ENCODE measurements around the gene HS3ST6. TPM values are rescaled to one million over a fixed set of nuclear protein-coding genes. Genes with fewer than 3 reads are reported as not detected.

Gene HS3ST6
- total and polyA plus RNA-seq, 12 donors: 0.03 TPM; not detected in 11

DNA sequence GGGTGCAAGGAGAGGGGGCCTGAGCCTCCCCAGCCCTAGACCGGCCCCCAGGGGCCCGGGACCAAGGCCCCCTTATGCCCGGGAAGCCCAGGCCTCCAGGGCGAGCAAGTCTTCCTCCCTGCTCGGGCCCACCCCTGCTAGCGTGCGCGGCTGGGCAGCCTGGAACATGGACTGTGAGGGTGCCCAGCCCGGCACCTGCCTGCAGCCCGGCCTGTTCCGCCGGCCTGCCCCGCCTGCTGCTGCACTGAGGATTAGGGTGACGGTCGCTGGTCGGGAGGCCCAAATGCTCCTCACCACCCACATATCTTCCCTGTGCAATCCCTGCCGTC is 6.0 kb downstream of the HS3ST6 start:
- Histone ChIP-seq H3K4me3 (no peak overlapping the region), H3K4me1 (no peaks in the 10 kb centered on the region), H3K27me3 (peaks cover 0 to 88% (median 71%) of the 10 kb centered on the region in 7 donors), H3K9me3 (no peaks in the 10 kb centered on the region), H3K27ac (no peak overlapping the region), H3K36me3 (no peaks in the 10 kb centered on the region)
- 83 to 84% methylated on average over 16 to 17 of the region's 17 CpGs for WGBS, 2 donors
- no peak for DNase-seq
- ATAC-seq: no peak
- TF ChIP-seq, protein P1, sequence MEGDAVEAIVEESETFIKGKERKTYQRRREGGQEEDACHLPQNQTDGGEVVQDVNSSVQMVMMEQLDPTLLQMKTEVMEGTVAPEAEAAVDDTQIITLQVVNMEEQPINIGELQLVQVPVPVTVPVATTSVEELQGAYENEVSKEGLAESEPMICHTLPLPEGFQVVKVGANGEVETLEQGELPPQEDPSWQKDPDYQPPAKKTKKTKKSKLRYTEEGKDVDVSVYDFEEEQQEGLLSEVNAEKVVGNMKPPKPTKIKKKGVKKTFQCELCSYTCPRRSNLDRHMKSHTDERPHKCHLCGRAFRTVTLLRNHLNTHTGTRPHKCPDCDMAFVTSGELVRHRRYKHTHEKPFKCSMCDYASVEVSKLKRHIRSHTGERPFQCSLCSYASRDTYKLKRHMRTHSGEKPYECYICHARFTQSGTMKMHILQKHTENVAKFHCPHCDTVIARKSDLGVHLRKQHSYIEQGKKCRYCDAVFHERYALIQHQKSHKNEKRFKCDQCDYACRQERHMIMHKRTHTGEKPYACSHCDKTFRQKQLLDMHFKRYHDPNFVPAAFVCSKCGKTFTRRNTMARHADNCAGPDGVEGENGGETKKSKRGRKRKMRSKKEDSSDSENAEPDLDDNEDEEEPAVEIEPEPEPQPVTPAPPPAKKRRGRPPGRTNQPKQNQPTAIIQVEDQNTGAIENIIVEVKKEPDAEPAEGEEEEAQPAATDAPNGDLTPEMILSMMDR (IDR thresholded peaks at IDR 0.05): no peak
- intact Hi-C loops (cut with DNase I): no loop called here

DNA sequence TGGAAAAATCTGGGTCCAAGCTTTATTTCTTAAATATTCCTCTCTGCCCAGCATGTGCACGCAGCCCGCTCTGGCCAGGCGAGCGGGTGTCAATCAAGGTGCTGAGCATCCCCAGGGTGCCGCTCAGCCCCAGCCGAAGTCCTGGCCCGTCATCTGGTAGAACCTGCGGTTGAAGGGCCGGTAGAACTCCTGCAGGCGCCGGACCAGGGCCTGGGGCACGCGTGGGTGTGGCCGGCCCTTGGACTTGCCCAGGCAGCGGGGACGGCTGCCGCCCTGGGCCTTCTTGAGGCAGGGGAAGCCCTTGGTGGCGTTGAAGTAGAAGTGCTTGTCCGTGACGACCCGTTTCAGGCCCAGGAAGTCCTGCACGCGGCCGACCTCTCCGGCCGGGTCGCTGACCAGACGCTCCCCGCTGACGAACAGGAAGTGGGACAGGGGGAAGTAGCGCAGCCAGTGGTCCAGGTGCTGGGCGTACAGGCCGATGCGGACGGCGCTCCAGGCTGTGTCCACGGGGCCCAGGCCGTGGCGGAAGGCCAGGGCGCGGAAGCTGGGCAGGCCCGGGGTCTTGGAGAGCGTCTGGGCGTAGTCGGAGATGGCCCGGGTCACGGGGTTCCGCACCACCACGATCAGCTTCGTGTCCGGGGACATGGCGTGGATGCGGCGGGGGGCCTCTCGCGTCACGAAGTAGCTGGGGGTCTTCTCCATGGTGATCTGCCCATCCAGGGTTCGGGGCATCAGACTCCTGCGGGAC is 6.6 kb downstream of the HS3ST6 start:
- no peaks in the 10 kb centered on the region for H3K9me3 ChIP-seq
- no peaks in the 10 kb centered on the region for H3K36me3 ChIP-seq
- intact Hi-C loops (cut with DNase I): no loop called here
- DNase-seq (no peak), ATAC-seq (no peak)
- H3K4me1 ChIP-seq: no peaks in the 10 kb centered on the region
- WGBS, 2 donors: 87% methylated on average over 59 of the region's 59 CpGs
- no peak overlapping the region for H3K27ac ChIP-seq
- TF ChIP-seq, protein P1 (IDR thresholded peaks at IDR 0.05): no peak
- H3K27me3 ChIP-seq: peaks cover 0 to 87% (median 71%) of the 10 kb centered on the region in 7 donors
- H3K4me3 ChIP-seq: no peak overlapping the region

- WGBS, 2 donors: 74 to 77% methylated on average over 18 of the region's 18 CpGs
- H3K27me3 ChIP-seq: peaks cover 0 to 86% (median 61%) of the 10 kb centered on the region in 7 donors
- no peak for DNase-seq
Measured at GRCh38 chr16:1909561-1910231, 8.5 kb downstream of the HS3ST6 start.

GRCh38 chr16:1908983-1909382 is 9.2 kb downstream of the HS3ST6 start:
- Histone ChIP-seq H3K4me1 (no peaks in the 10 kb centered on the region), H3K27ac (no peak overlapping the region), H3K4me3 (no peak overlapping the region), H3K27me3 (peaks cover 0 to 83% (median 55%) of the 10 kb centered on the region in 7 donors), H3K36me3 (no peaks in the 10 kb centered on the region), H3K9me3 (no peaks in the 10 kb centered on the region)
- TF ChIP-seq, protein P1 (IDR thresholded peaks at IDR 0.05): no peak
- 62 to 69% methylated on average over 9 of the region's 9 CpGs for WGBS, 2 donors
- no peak for DNase-seq
- ATAC-seq: no peak
- intact Hi-C loops (cut with DNase I): no loop called here

More at GRCh38 chr16:1909561-1910231, 8.5 kb downstream of the HS3ST6 start:
- intact Hi-C loops (cut with DNase I): no loop called here
- ATAC-seq: no peak
- Histone ChIP-seq H3K36me3 (no peaks in the 10 kb centered on the region), H3K27ac (no peak overlapping the region), H3K4me1 (no peaks in the 10 kb centered on the region), H3K4me3 (no peak overlapping the region), H3K9me3 (no peaks in the 10 kb centered on the region)
- TF ChIP-seq, protein P1 (IDR thresholded peaks at IDR 0.05): no peak

All from heart right ventricle (tissue), 16 donors.